Spleen (tissue), 11 donors: ENCODE data around the gene ZNF76. TPM values are rescaled to one million over a fixed set of nuclear protein-coding genes. Genes with fewer than 3 reads are reported as not detected.

Experiments used
- DNase-seq: peaks from one replicate; pipeline ENCODE4 v3.0.0-alpha.2; 2020
- H3K27ac ChIP-seq, 8 donors: fragments of 200-600 bp; sonication (generic) in 7 of 8; 1 replicate in 4 of 8; 2 replicates in 4 of 8; pipeline versions ENCODE4 v1.5.0 to v1.8.0; 2016 to 2021; ENCODE audit warnings: inconsistent platforms in 4 of 8, mild to moderate bottlenecking in 4 of 8, moderate library complexity in 1 of 8
- H3K27me3 ChIP-seq, 7 donors: fragments of 200-600 bp; sonication (generic) in 6 of 7; replicated peaks in 1 of 7; 1 replicate in 4 of 7; 2 replicates in 3 of 7; pipeline versions ENCODE4 v1.5.0 to v1.8.0; 2016 to 2021; ENCODE audit warnings: inconsistent platforms in 3 of 7, mild to moderate bottlenecking in 1 of 7
- H3K36me3 ChIP-seq, 6 donors: fragments of 200-600 bp; sonication (generic) in 5 of 6; 1 replicate in 4 of 6; 2 replicates in 2 of 6; pipeline versions ENCODE4 v1.5.0 to v1.8.0; 2016 to 2021; ENCODE audit warnings: inconsistent platforms in 2 of 6
- H3K4me1 ChIP-seq, 6 donors: fragments of 200-600 bp; sonication (generic) in 5 of 6; 1 replicate in 3 of 6; 2 replicates in 3 of 6; pipeline versions ENCODE4 v1.5.0 to v1.8.0; 2016 to 2021; ENCODE audit warnings: inconsistent platforms in 3 of 6
- H3K4me3 ChIP-seq, 8 donors: fragments of 200-600 bp; sonication (generic) in 7 of 8; 1 replicate in 4 of 8; 2 replicates in 4 of 8; pipeline versions ENCODE4 v1.5.0 to v1.8.0; 2016 to 2021; ENCODE audit warnings: inconsistent platforms in 4 of 8, mild to moderate bottlenecking in 4 of 8, moderate library complexity in 2 of 8
- H3K9me3 ChIP-seq, 8 donors: fragments of 200-600 bp; sonication (generic) in 7 of 8; 1 replicate in 4 of 8; 2 replicates in 4 of 8; pipeline versions ENCODE4 v1.5.0 to v1.8.0; 2016 to 2021; ENCODE audit warnings: inconsistent platforms in 4 of 8
- POLR2A ChIP-seq, 3 donors: fragments of 450-650 bp; IDR thresholded peaks; one replicate each; pipeline ENCODE4 v1.5.1; 2017; ENCODE audit warnings: antibody characterized with exemption in 3 of 3, mild to moderate bottlenecking in 1 of 3
- POLR2AphosphoS5 ChIP-seq, 3 donors: sonication (generic); formaldehyde crosslinking; IDR thresholded peaks; one replicate each; pipeline ENCODE4 v1.5.1; 2017; ENCODE audit warnings: antibody characterized with exemption in 3 of 3
- WGBS, 5 donors: extraction: QIAGEN DNeasy Blood & Tissue Kit in 3 of 5; methylation state at CpG; one replicate each; pipeline versions ENCODE4 v1.1.5 to v1.1.7; 2013 to 2018; 5-methylcytosine and 5-hydroxymethylcytosine counted together
- intact Hi-C: fragments of 100-400 bp; cut with DNase I; formaldehyde crosslinking; loops from one replicate; pipeline ENCODE4 v1.15.0; 2023; ENCODE audit warnings: low total_unique reads
- polyA plus RNA-seq, 3 donors: library from polyadenylated mRNA; stranded (reverse); fragments of 200-250 nt; gene quantifications; one replicate each; pipeline ENCODE4 v1.2.1, GENCODE V29; 2013
- total RNA-seq, 7 donors: library from RNA; depleted of rRNA in 3 of 7; stranded (reverse); fragments of >200 nt in 3 of 7; fragmentation: NEBNext Ultra II Directional in 4 of 7; extraction: Animal tissue kit (Norgen Biotek cat#: 25700) in 4 of 7; gene quantifications; one replicate each; pipeline versions ENCODE4 v1.1.0 to v1.2.1, GENCODE V29; 2016 to 2021
- TF ChIP-seq, protein P1 (sequence below), 11 experiments: fragments of 200-600 bp in 7 of 11; fragments of 450-650 bp in 4 of 11; sonication (generic) in 4 of 11; IDR thresholded peaks in 8 of 11; conservative IDR thresholded peaks in 3 of 11; 1 replicate in 7 of 11; 2 replicates in 4 of 11; pipeline versions ENCODE4 v1.4.0 to v1.8.0; 2016 to 2021; ENCODE audit warnings: antibody characterized with exemption in 11 of 11, inconsistent platforms in 4 of 11, mild to moderate bottlenecking in 1 of 11
- donor health status: healthy with polysubstance abuse.
- donor health status: DM: no; HTN: no; CAD: no; lungs with moderate emphysema.
- donor health status: DM: no; HTN: no; CAD: no.
- donor health status: Bipolar disorder and iron deficiency.
- donor health status: healthy.
- donor health status: DM: no; HTN: no; CAD: no.
- donor health status: DM: yes; HTN: yes; CAD: no.

ZNF76 gene
- total and polyA plus RNA-seq, 10 donors: 25.6 to 80.0 (median 57.8) TPM

- intact Hi-C loops: no loop called here
- Histone ChIP-seq H3K9me3 (no peaks in the 10 kb centered on the region), H3K4me1 (peaks cover 50 to 84% (median 79%) of the 10 kb centered on the region in 6 donors), H3K27ac (peak overlapping the region; percentile 83 to 98 (median 94)), H3K27me3 (no peaks in the 10 kb centered on the region), H3K36me3 (peaks cover 3 to 30% (median 16%) of the 10 kb centered on the region in 6 donors), H3K4me3 (peak overlapping the region in 7 of 8 donors; percentile 14 to 83 (median 63))
- TF ChIP-seq POLR2A (IDR thresholded peaks at IDR 0.05) (no peak), POLR2AphosphoS5 (IDR thresholded peaks at IDR 0.05) (peak in 1 of 3 donors; percentile 36)
- 23 to 47% (median 30%) methylated on average over 4 of the region's 4 CpGs for WGBS, 5 donors
- DNase-seq: peak; percentile 84
These were observed 40.1 kb downstream of the ZNF76 start for GRCh38 chr6:35299674-35300073.

GRCh38 chr6:35300848-35301247 lies 41.3 kb downstream of the ZNF76 start:
- H3K4me1 ChIP-seq: peaks cover 50 to 95% (median 86%) of the 10 kb centered on the region in 6 donors
- TF ChIP-seq, protein P1, sequence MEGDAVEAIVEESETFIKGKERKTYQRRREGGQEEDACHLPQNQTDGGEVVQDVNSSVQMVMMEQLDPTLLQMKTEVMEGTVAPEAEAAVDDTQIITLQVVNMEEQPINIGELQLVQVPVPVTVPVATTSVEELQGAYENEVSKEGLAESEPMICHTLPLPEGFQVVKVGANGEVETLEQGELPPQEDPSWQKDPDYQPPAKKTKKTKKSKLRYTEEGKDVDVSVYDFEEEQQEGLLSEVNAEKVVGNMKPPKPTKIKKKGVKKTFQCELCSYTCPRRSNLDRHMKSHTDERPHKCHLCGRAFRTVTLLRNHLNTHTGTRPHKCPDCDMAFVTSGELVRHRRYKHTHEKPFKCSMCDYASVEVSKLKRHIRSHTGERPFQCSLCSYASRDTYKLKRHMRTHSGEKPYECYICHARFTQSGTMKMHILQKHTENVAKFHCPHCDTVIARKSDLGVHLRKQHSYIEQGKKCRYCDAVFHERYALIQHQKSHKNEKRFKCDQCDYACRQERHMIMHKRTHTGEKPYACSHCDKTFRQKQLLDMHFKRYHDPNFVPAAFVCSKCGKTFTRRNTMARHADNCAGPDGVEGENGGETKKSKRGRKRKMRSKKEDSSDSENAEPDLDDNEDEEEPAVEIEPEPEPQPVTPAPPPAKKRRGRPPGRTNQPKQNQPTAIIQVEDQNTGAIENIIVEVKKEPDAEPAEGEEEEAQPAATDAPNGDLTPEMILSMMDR (IDR thresholded peaks at IDR 0.05 in 8 of 11, conservative IDR thresholded peaks at IDR 0.05 in 3 of 11): no peak
- TF ChIP-seq POLR2A (IDR thresholded peaks at IDR 0.05): no peak
- peak in 1 of 3 donors; percentile 65 for TF ChIP-seq POLR2AphosphoS5 (IDR thresholded peaks at IDR 0.05)

DNA sequence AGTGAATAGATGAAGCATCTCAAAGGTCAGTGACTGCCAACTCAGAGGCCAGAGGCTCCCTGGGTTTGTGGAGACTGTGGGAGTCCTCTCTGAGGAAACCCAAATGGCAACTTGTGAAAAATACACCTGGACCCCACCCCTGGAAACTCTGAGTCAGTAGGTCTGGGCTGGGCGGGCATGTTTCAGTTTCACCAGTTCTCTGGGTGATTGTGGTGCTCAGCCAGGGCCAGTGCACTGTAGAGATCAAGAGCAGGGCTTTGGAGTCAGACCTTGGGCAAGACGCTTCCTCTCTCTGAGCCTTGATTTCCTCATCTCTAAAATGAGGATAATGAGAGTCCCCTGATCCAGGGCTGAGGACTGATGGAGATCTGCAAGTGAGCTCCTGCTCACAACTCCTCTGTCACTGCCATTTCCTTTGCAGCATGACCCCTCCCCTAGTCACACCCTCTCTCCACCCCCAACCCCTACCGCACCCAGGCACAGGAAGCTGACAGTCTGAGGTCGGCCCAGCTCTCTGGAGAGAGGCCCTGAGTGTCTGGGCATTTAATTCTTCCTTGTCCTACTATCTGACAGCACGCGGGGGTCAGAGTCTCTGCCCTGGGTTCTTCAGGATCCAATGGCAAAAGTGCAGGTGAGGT lies 43.2 kb downstream of the ZNF76 start:
- Histone ChIP-seq H3K27ac (peak overlapping the region; percentile 66 to 98 (median 94)), H3K9me3 (no peaks in the 10 kb centered on the region), H3K27me3 (no peaks in the 10 kb centered on the region), H3K4me1 (peaks cover 41 to 99% (median 75%) of the 10 kb centered on the region in 6 donors), H3K4me3 (peak overlapping the region in 6 of 8 donors; percentile 6 to 58 (median 22)), H3K36me3 (peaks cover 0 to 36% (median 3%) of the 10 kb centered on the region in 6 donors)
- TF ChIP-seq POLR2A (IDR thresholded peaks at IDR 0.05) (no peak), POLR2AphosphoS5 (IDR thresholded peaks at IDR 0.05) (peak in 2 of 3 donors; percentile 87 to 89)
- intact Hi-C loops: no loop called here
- 4 to 15% (median 7%) methylated on average over 6 of the region's 6 CpGs for WGBS, 5 donors
- peak; percentile 94 for DNase-seq

More at GRCh38 chr6:35300848-35301247, 41.3 kb downstream of the ZNF76 start:
- Histone ChIP-seq H3K9me3 (no peaks in the 10 kb centered on the region), H3K27me3 (no peaks in the 10 kb centered on the region), H3K4me3 (peak overlapping the region in 4 of 8 donors; percentile 1 to 83 (median 67)), H3K36me3 (peaks cover 0 to 30% (median 6%) of the 10 kb centered on the region in 6 donors), H3K27ac (peak overlapping the region; percentile 83 to 98 (median 94))
- intact Hi-C loops: no loop called here
- peak; percentile 85 for DNase-seq

GRCh38 chr6:35304299-35304698 lies 44.8 kb downstream of the ZNF76 start:
- intact Hi-C loops: no loop called here
- H3K27ac ChIP-seq: peak overlapping the region in 6 of 8 donors; percentile 26 to 98 (median 96)
- TF ChIP-seq POLR2A (IDR thresholded peaks at IDR 0.05) (no peak), POLR2AphosphoS5 (IDR thresholded peaks at IDR 0.05) (no peak)
- TF ChIP-seq, protein P1 (IDR thresholded peaks at IDR 0.05 in 8 of 11, conservative IDR thresholded peaks at IDR 0.05 in 3 of 11): no peak
- H3K4me1 ChIP-seq: peaks cover 33 to 99% (median 66%) of the 10 kb centered on the region in 6 donors
- no peaks in the 10 kb centered on the region for H3K27me3 ChIP-seq
- peak; percentile 37 for DNase-seq
- no peaks in the 10 kb centered on the region for H3K9me3 ChIP-seq
- H3K36me3 ChIP-seq: peaks cover 0 to 43% (median 3%) of the 10 kb centered on the region in 6 donors
- peak overlapping the region in 1 of 8 donors; percentile 58 for H3K4me3 ChIP-seq
- WGBS, 5 donors: 74 to 96% (median 89%) methylated on average over 1 of the region's 1 CpG

DNA sequence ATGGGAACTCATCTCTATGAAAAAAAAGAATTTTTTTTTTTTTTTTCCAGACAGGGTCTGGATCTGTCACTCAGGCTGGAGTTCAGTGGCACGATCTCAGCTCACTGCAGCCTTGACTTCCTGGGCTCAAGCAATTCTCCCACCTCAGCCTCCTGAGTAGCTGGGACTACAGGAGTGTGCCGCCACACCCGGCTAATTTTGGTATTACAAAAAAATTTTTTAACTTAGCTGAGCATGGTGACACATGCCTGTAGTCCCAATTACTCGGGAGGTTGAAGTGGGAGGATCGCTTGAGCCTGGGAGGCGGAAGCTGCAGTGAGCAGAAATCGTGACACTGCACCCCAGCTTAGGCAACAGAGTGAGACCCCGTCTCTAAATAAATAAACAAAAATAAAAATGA lies 45.6 kb downstream of the ZNF76 start:
- peaks cover 0 to 46% (median 3%) of the 10 kb centered on the region in 6 donors for H3K36me3 ChIP-seq
- TF ChIP-seq, protein P1 (IDR thresholded peaks at IDR 0.05 in 8 of 11, conservative IDR thresholded peaks at IDR 0.05 in 3 of 11): no peak
- no peak for TF ChIP-seq POLR2A (IDR thresholded peaks at IDR 0.05)
- intact Hi-C loops: no loop called here
- no peaks in the 10 kb centered on the region for H3K27me3 ChIP-seq
- H3K27ac ChIP-seq: peak overlapping the region in 3 of 8 donors; percentile 97 to 98 (median 98)
- no peaks in the 10 kb centered on the region for H3K9me3 ChIP-seq
- H3K4me3 ChIP-seq: no peak overlapping the region
- peaks cover 30 to 99% (median 65%) of the 10 kb centered on the region in 6 donors for H3K4me1 ChIP-seq
- DNase-seq: no peak
- WGBS, 5 donors: 89 to 95% (median 94%) methylated on average over 8 of the region's 8 CpGs
